Astrocyte of the cerebellum (primary cell): Measurements from ENCODE around the gene SHANK1.

Experiments used
- DNase-seq: peaks from one replicate; pipeline ENCODE4 v3.0.0-alpha.2; 2011; ENCODE audit warnings: low read depth
- H3K4me3 ChIP-seq: 2 replicates; pipeline ENCODE4 v1.5.1; 2011; ENCODE audit warnings: mild to moderate bottlenecking, low read depth, low read length, moderate library complexity
- CTCF ChIP-seq: IDR thresholded peaks from 2 replicates; pipeline ENCODE4 v1.5.1; 2012; ENCODE audit warnings: low read length, low read depth, moderate library complexity, mild to moderate bottlenecking; ENCODE audit errors: missing control alignments
- in situ Hi-C: cut with HindIII; loops from 2 replicates; pipeline ENCODE4 v1.10.0; 2017; ENCODE audit warnings: low sequenced_read_pairs

The SHANK1 gene

GRCh38 chr19:50664204-50664603 lies 55.4 kb downstream of the SHANK1 start:
- no peak for TF ChIP-seq CTCF
- H3K4me3 ChIP-seq: no peak overlapping the region
- DNase-seq: no peak
- in situ Hi-C loops: no loop called here

GRCh38 chr19:50663482-50663790 lies 56.2 kb downstream of the SHANK1 start:
- in situ Hi-C loops: no loop called here
- no peak for DNase-seq
- TF ChIP-seq CTCF: no peak
- H3K4me3 ChIP-seq: no peak overlapping the region

GRCh38 chr19:50662651-50663481 lies 56.7 kb downstream of the SHANK1 start:
- no peak for TF ChIP-seq CTCF

DNA sequence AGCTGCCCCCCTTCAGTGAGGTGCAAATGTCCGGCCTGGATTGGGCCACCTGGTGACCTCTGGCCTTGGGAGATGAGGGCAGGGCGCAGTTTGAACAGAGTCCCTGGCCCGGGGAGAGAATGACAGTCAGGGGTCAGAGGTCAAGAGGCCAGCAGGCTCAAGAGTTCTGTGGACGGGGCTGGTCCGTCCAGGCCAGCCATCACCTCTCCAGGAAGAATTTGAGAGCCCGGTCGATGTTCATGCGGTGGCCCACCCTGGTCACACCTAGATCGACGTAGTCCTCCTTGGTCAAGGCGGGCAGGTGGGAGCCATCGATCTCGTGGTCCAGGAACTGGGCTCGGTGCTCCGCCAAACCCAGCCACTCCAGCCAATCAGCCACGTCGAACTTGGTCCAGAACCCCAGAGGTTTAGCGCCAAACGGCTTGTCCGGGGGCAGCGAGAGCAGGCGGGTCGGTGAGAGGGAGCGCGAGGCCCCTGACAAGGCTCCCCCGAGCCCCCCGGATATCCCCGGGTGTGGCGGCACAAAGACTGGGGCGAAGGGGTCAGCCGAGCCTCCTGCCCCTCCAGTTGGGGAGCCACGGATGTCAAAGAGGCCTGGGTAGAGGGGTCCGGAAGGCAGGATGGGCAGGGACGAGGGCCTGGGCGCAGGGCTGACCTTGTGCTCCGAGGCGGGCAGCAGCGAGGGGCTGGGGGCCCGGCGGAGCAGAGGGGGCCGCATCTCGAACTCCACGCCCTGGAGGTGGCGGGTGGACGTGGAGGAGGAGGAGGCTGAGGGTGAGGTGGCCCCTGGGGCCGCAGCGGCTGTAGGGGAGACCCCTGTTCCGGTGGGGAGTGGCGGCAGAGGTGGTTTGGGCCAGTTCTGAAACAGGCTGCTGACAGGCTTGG lies 57.6 kb downstream of the SHANK1 start:
- DNase-seq: no peak
- no peak overlapping the region for H3K4me3 ChIP-seq
- in situ Hi-C loops: no loop called here
- TF ChIP-seq CTCF: no peak

More at GRCh38 chr19:50662651-50663481, 56.7 kb downstream of the SHANK1 start:
- in situ Hi-C loops: no loop called here
- no peak for DNase-seq
- H3K4me3 ChIP-seq: no peak overlapping the region

DNA sequence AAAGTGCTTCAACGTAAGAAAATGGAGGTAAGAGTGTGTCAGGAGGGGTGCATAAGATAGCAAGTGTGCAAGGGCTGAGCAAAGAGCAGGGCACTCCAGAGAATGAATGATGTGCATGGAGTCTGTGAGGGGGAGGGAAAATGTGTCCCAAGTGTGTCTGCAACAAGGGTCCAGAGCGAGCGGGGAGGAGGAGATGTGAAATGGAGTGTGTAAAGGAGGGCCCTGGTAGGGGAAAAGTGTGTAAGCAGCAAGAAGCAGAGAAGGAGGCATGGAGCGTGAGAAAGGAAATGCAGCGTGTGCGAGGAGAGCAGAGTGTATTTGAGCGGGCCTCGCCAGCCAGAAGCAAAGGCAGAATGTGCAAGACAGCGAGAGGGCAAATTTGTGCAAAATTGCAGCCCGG lies 58.6 kb downstream of the SHANK1 start:
- TF ChIP-seq CTCF: no peak
- no peak overlapping the region for H3K4me3 ChIP-seq
- DNase-seq: no peak
- in situ Hi-C loops: no loop called here

- no peak for TF ChIP-seq CTCF
- in situ Hi-C loops: no loop called here
- no peak overlapping the region for H3K4me3 ChIP-seq
- no peak for DNase-seq
Measured at GRCh38 chr19:50660088-50660366, 59.6 kb downstream of the SHANK1 start.
